ENCODE results near the gene PHC2.

The PHC2 gene

DNA sequence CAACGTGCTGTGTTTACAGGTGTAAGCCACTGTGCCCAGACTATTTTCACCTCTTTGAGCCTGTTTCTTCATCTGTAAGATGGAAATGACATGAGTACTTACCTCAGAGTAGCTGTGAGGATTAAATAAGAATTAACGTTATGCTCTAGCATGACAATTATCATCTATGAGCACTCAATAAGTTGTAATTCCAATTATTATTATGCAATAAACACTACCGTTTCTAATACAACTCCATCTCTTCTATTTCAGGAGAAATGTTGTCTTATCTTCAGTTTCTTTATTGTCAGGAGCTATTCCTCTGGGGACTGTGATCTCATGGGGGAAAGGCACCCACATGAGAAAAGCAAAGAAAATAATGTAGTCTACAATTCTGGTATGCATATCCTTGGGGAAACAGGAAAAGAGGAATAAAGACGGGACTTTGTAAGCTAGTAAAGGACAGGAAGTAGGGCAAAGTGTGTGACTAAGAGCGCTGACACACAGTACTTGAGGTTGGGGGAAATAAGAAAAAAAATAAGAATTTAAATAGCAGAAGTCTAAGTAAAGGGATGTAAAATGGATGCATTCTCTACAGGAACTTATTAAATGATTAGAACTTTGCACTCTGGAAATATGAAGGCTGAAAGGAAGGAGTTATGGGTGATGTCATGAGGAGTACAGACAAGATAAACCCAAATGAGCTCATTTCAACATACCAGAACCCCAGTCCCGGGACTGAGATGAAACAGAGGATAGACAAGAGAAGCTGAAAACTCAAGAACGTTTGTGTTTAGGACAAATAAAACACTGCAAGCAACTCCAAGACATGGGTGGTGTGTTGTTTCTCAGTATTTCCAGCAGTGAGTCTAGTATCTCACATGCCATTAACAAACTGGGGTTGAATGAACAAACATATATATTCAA is 9.8 kb downstream of the PHC2 start:
- DNase-seq: no peak

GRCh38 chr1:33418811-33419210 is 12.1 kb downstream of the PHC2 start:
- DNase-seq: no peak

GRCh38 chr1:33414879-33415278 is 16.0 kb downstream of the PHC2 start:
- no peak for DNase-seq

- DNase-seq: no peak
Observed at GRCh38 chr1:33410091-33410701, 20.7 kb downstream of the PHC2 start.

- no peak for DNase-seq
Observed at GRCh38 chr1:33408093-33408436, 22.8 kb downstream of the PHC2 start.

DNA sequence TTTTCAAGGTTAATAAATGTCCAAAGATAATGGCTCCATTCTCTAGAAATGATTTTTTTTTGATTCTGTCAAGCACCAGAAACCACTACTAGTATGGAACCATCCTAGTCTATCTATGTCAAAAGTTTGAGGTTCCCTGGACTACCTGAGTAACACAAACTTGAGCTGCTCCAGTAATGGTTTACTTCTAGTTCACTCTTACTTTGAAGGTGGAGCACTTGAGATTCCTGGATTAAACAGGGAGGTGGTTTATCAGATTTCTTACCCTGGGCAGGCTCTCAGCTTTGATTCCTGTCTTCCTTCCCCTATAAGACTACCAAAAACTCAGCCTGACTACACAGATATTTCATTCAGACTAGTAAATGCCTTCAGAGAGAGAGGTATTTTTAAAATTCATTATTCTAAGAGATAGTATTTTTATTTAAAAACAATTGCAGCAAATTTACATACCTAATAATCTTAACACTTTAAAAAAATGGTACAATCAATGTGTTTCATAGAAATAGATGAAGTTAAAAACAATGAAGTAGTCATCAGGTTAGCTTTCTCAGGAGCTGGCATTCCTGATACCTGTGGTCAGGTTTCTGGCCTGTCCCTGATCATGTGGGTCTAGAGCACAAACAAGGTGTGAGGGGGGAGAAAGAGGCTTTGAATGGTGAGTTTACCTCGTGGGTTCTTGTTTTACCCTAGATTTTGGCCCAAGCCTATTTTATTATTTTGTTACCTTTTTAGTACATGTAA is 23.4 kb downstream of the PHC2 start:
- DNase-seq: no peak

GRCh38 chr1:33402206-33402605 is 28.7 kb downstream of the PHC2 start:
- DNase-seq: no peak

GRCh38 chr1:33401471-33401870 is 29.4 kb downstream of the PHC2 start:
- DNase-seq: no peak

DNA sequence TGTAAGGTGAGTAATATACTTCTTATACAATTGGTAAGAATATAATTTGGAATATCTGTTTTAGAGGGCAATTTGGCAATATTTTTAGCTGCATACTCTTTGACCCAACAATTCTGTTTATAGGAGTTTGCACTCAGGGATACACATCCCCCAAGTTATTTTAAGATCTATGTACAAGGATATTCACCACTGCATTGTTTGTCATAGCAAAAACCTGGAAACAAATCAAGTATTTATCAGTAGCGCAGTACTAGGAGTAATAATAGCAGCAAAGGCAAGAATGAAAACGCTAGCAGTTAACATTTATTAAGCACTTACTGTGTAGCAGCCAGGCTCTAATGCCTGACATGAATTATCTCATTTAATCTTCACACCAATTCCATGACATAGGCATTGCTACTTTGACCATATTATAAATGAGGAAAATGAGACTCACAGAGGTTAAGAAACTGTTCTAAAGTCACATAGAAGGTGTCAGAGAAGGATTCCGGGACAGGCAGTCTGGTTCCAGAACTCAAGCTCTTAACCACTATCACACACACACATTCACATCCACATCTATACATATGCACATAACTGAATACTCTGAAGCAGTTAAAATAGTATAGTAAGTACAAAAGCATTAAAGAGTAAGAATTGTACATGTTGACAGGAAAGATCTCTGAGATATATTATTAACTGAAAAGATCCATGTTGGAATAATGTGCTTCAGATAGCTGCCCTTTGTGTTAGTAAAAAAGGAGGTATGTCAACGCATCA is 30.6 kb downstream of the PHC2 start:
- no peak for DNase-seq

DNA sequence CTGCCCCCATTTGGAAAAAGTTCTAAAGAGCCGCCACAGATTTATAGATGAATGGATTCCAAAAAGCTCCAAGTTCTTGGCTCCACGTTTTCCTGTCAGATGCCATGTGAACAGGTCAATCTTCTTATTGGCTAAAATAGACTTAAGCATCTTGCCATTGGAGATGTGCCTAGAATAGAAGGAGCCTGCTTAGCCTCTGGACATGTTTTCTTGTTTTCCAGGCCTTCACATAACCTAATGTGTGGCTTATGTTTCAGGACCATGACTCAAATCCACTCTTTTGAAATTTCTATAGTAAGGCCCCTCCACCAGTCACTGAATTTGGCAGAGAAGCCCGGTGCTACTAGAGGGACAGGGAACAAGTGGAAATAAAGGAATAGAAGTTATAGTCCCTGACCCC is 31.5 kb downstream of the PHC2 start:
- DNase-seq: no peak

- DNase-seq: no peak
Observed at GRCh38 chr1:33397994-33398393, 32.9 kb downstream of the PHC2 start.

DNA sequence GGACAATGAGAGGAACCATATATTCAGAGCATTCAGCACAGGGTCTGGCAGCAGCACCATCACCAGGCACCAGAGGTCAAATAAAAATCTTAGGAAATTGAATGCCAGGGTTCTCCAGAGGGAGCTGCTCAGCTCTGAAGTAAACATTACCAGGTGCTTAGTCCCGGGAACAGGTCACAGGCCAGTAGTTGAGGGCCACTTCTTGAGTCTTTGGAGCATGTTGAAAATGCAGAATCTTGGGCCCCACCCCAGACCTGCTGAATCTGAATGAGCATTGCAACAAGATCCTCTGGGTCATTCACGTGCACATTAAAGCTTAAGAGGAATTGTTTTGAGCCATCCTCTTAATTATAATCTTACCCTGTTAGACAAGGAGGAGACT is 33.8 kb downstream of the PHC2 start:
- no peak for DNase-seq

- no peak for DNase-seq
Observed at GRCh38 chr1:33396188-33397124, 34.4 kb downstream of the PHC2 start.

GRCh38 chr1:33394770-33395169 is 36.1 kb downstream of the PHC2 start:
- DNase-seq: no peak

DNA sequence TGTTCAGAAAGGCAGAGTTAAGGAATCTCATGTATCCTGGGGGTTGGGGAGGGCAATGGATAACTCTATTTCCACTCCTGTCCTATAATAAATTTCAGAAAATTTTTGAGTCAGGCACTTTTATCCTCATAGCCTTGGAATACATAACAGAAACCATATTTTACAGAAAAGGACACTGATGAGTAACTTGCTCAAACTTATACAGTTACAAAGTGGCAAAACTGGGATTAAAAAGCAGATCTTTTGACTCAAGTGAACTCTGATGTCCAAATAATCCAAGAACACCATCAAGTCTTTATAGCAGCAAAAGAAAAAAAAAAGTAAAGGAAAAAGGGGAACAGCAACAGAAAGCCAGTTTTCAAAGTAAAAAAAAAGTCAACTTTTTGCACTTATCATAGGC is 36.9 kb downstream of the PHC2 start:
- no peak for DNase-seq

GRCh38 chr1:33393524-33393923 is 37.4 kb downstream of the PHC2 start:
- no peak for DNase-seq

- DNase-seq: no peak
Observed at GRCh38 chr1:33392639-33393038, 38.3 kb downstream of the PHC2 start.

DNA sequence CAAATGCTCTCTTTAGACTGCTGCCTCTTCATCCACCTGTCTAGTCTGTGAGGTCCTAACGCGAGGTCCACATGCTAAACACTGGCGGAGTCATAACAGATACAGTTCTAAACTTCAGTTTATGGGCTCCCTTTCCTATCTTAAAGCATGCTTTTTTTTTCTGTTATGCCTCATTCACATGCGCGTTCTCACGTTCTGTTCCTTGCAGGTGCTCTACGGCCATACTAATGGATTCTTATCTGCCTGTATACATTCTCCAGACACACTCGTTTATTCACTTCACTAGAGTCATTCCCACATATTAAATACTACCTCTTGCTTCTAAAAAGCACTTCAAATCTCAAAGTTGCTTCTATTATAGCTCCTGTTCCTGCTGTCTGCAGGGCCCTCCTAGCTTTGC is 38.7 kb downstream of the PHC2 start:
- DNase-seq: no peak

DNA sequence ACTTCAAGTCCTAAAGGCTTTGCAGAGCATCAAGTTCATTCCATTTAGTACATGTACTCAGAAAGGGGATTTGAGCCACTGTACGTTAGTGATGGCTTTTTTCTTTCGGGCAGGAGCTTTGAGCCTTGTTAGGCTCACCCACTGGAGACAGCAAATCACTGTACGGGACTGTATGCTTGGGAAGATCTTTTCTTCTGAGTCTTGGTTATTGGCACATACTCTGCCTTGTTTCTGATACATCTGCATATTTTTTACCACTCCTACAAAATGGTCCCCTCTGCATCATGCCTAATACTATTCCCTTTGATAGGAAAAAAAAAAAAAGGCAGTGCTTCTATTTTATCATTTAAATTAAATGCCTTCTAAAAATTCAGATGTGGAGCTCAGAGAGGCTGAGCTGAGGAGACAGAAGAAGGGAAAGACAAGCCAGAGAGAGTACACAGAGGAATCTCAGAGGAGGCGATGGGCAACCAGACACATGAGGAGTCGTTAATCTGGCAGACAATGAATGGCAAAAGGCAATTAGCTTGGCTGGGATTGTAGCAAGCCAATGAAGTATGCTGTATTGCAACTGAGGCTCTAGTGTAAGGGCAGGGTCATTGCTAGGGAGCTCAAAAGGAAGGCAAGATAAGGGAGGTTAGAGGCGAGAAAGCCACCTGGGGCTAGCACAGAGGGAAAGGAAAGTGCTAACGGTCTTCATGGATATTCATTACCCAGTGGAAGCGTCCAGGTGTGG is 39.4 kb downstream of the PHC2 start:
- no peak for DNase-seq

- DNase-seq: no peak
Observed at GRCh38 chr1:33390542-33390941, 40.4 kb downstream of the PHC2 start.
